ENCODE results near the gene PAK6.

PAK6 gene

DNA sequence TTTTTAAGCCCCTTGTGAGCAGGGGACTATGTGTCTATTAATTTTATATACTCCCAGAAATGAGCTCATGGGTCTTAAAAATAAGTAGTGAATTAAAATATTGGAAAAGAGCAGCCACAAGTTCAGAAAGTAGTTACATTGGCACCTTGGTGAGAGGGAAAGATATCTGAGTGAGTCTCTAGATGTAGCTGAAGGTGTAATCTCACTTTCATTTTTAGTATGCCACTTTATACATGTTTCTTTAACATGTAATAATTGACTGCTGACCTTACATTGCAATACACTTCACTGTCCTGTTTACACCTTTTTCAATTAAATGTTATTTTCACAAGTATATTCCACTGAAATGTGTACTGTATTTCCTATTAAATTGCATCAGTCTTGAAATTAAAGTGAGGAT, 12.1 kb upstream of the PAK6 start:
- no peak for FAIRE-seq
- TF ChIP-seq SPI1 (IDR thresholded peaks at IDR 0.05; ENCODE audit: low read depth, low read length) (no peak), PAX5 (IDR thresholded peaks at IDR 0.05; ENCODE audit: insufficient read depth, low read length, severe bottlenecking) (no peak), POLR2AphosphoS5 (IDR thresholded peaks at IDR 0.05; ENCODE audit: low read depth, low read length) (no peak), TAF1 (IDR thresholded peaks at IDR 0.05; ENCODE audit: low read depth, low read length) (no peak), POU2F2 (IDR thresholded peaks at IDR 0.05; ENCODE audit: low read depth, low read length) (no peak), POLR2A (IDR thresholded peaks at IDR 0.05; ENCODE audit: low read depth, low read length) (no peak)
- no peak for DNase-seq (ENCODE audit: insufficient read length, low spot score)

GRCh38 chr15:40229316-40229715, 9.5 kb upstream of the PAK6 start:
- DNase-seq (ENCODE audit: insufficient read length, low spot score) (no peak), FAIRE-seq (peak; percentile 31)
- TF ChIP-seq POU2F2 (IDR thresholded peaks at IDR 0.05; ENCODE audit: low read depth, low read length) (no peak), PAX5 (IDR thresholded peaks at IDR 0.05; ENCODE audit: insufficient read depth, low read length, severe bottlenecking) (no peak), TAF1 (IDR thresholded peaks at IDR 0.05; ENCODE audit: low read depth, low read length) (no peak), POLR2AphosphoS5 (IDR thresholded peaks at IDR 0.05; ENCODE audit: low read depth, low read length) (no peak), POLR2A (IDR thresholded peaks at IDR 0.05; ENCODE audit: low read depth, low read length) (no peak), SPI1 (IDR thresholded peaks at IDR 0.05; ENCODE audit: low read depth, low read length) (no peak)

- DNase-seq (ENCODE audit: insufficient read length, low spot score): no peak
- FAIRE-seq: no peak
- TF ChIP-seq PAX5 (IDR thresholded peaks at IDR 0.05; ENCODE audit: insufficient read depth, low read length, severe bottlenecking): no peak
- TF ChIP-seq POU2F2 (IDR thresholded peaks at IDR 0.05; ENCODE audit: low read depth, low read length): no peak
- no peak for TF ChIP-seq TAF1 (IDR thresholded peaks at IDR 0.05; ENCODE audit: low read depth, low read length)
- no peak for TF ChIP-seq SPI1 (IDR thresholded peaks at IDR 0.05; ENCODE audit: low read depth, low read length)
- TF ChIP-seq POLR2AphosphoS5 (IDR thresholded peaks at IDR 0.05; ENCODE audit: low read depth, low read length): no peak
- TF ChIP-seq POLR2A (IDR thresholded peaks at IDR 0.05; ENCODE audit: low read depth, low read length): no peak
These were observed 8.9 kb upstream of the PAK6 start for GRCh38 chr15:40229956-40230355.

DNA sequence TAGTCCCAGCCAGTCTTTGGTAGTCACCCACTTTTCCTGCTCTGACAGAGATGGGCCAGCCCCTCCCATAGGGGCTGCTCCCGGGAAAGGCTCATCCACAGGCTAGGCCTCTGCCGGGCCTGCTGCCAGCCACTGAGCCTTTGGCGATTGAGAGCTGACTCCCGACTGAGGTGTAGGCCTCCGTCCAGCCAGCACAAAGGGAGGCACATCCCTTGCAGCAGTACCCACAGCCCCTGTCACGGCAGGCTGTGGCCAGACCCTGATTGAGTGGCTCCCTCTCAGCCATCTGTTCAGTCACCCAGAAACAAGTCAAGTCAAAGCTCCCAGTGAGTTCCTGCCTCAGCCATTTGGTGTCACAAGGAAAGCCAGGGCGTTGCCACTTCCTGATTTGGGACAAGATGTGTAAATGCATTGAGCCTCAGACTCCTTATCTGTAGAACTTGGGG, 6.2 kb upstream of the PAK6 start:
- no peak for DNase-seq (ENCODE audit: insufficient read length, low spot score)
- no peak for FAIRE-seq
- TF ChIP-seq POLR2AphosphoS5 (IDR thresholded peaks at IDR 0.05; ENCODE audit: low read depth, low read length): no peak
- TF ChIP-seq POLR2A (IDR thresholded peaks at IDR 0.05; ENCODE audit: low read depth, low read length): no peak
- no peak for TF ChIP-seq TAF1 (IDR thresholded peaks at IDR 0.05; ENCODE audit: low read depth, low read length)
- no peak for TF ChIP-seq POU2F2 (IDR thresholded peaks at IDR 0.05; ENCODE audit: low read depth, low read length)
- TF ChIP-seq PAX5 (IDR thresholded peaks at IDR 0.05; ENCODE audit: insufficient read depth, low read length, severe bottlenecking): no peak
- no peak for TF ChIP-seq SPI1 (IDR thresholded peaks at IDR 0.05; ENCODE audit: low read depth, low read length)

DNA sequence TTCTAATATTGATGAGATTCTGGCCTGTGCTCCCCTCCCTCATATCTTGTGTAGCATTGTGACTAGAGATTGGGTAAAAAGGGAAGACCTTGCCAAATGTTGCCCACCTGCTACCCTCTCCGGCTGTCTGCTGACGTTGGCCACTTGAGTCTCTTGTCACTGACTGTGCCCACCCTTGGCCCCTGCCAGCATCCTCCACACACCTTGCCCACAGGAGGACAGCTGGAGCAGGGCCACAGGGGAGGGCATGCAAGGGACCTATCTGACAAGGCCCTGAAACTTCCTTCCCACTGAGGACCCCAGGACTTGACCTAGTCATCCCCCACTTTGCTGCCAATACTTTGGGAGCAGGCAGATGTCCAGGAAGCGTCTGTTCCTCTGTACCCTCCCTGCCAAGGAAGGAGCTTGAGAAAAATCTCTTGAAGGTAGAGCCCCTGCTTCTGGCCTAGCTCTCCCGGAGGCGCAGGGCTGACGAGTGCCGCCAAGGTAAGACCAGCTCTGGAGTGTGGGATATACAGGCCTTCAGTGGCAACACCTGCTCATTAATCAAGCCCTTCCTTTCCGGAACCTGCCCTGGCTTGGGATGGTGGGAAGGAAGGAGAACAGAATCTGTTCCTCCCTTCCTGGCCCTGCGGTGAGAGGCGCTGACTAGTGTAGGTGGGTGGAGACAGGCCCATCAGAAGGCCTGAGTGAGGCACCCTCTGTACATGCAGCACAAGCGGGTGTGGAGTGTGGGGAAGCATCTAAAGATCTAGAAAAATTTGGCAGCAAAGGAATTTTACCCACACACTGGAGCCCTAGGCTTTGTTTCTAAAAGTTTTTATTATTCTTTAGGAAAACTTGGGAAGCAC, 4.9 kb upstream of the PAK6 start:
- no peak for TF ChIP-seq TAF1 (IDR thresholded peaks at IDR 0.05; ENCODE audit: low read depth, low read length)
- FAIRE-seq (no peak), DNase-seq (ENCODE audit: insufficient read length, low spot score) (no peak)

GRCh38 chr15:40234783-40235182, 4.1 kb upstream of the PAK6 start:
- FAIRE-seq: peak; percentile 5

DNA sequence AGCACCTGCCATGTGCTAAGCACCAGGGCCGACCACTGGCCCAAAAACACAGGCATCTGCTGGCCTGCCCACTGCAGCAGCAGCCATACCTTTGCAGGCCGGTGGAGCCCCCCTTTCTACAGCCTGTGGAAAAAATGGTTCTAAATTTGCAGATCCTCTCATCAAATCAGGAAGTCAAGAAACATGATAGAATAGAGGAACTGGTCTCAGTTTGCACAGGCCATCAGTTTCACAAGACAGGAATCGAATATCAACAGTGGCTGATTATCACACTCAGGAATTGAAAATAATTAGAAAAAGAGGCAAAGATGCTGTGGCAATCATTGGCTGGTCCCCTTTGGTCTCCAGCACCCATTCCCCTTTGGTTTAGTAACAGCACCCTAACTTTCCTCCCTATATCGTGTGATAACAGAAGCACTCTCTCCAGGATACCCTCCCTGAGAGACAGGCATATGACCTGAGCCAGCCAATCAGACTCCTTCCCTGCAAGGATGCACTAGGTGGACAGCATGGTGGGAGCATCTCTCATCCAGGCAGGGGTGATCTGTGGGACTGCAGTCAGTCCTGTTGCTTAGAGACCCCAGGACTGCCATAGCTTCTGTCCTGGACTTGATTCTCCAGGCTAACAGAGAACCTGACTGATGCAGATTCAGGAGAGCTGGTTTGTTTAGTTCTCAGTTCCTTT, 3.5 kb upstream of the PAK6 start:
- no peak for FAIRE-seq
- no peak for TF ChIP-seq TAF1 (IDR thresholded peaks at IDR 0.05; ENCODE audit: low read depth, low read length)
- TF ChIP-seq PAX5 (IDR thresholded peaks at IDR 0.05; ENCODE audit: insufficient read depth, low read length, severe bottlenecking): no peak
- TF ChIP-seq POLR2AphosphoS5 (IDR thresholded peaks at IDR 0.05; ENCODE audit: low read depth, low read length): no peak
- TF ChIP-seq SPI1 (IDR thresholded peaks at IDR 0.05; ENCODE audit: low read depth, low read length): peak; percentile 79
- DNase-seq (ENCODE audit: insufficient read length, low spot score): no peak

More at GRCh38 chr15:40234783-40235182, 4.1 kb upstream of the PAK6 start:
- no peak for DNase-seq (ENCODE audit: insufficient read length, low spot score)
- no peak for TF ChIP-seq POLR2A (IDR thresholded peaks at IDR 0.05; ENCODE audit: low read depth, low read length)
- TF ChIP-seq SPI1 (IDR thresholded peaks at IDR 0.05; ENCODE audit: low read depth, low read length): no peak
- TF ChIP-seq POLR2AphosphoS5 (IDR thresholded peaks at IDR 0.05; ENCODE audit: low read depth, low read length): no peak
- TF ChIP-seq POU2F2 (IDR thresholded peaks at IDR 0.05; ENCODE audit: low read depth, low read length): no peak

DNA sequence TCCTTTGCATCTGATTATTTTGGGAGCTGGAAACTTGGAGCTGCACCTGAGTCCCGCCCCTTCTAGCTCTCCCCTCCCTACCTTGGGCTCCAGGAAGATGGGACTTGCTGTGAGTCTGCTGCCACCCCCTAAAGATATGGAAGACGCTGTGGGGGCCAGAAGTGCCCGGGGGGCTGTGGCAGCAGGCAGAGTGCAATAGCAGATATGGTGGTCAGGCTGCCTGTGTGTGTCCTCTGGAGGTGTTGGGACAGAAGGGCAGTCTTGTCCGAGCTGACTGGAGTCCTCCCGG, 485 bp downstream of the PAK6 start:
- no peak for DNase-seq (ENCODE audit: insufficient read length, low spot score)
- TF ChIP-seq POU2F2 (IDR thresholded peaks at IDR 0.05; ENCODE audit: low read depth, low read length) (no peak), POLR2A (IDR thresholded peaks at IDR 0.05; ENCODE audit: low read depth, low read length) (no peak), SPI1 (IDR thresholded peaks at IDR 0.05; ENCODE audit: low read depth, low read length) (no peak), POLR2AphosphoS5 (IDR thresholded peaks at IDR 0.05; ENCODE audit: low read depth, low read length) (no peak), TAF1 (IDR thresholded peaks at IDR 0.05; ENCODE audit: low read depth, low read length) (no peak), PAX5 (IDR thresholded peaks at IDR 0.05; ENCODE audit: insufficient read depth, low read length, severe bottlenecking) (no peak)
- FAIRE-seq: no peak

- no peak for TF ChIP-seq SPI1 (IDR thresholded peaks at IDR 0.05; ENCODE audit: low read depth, low read length)
- TF ChIP-seq POLR2AphosphoS5 (IDR thresholded peaks at IDR 0.05; ENCODE audit: low read depth, low read length): no peak
- no peak for TF ChIP-seq POLR2A (IDR thresholded peaks at IDR 0.05; ENCODE audit: low read depth, low read length)
- TF ChIP-seq PAX5 (IDR thresholded peaks at IDR 0.05; ENCODE audit: insufficient read depth, low read length, severe bottlenecking): no peak
- TF ChIP-seq TAF1 (IDR thresholded peaks at IDR 0.05; ENCODE audit: low read depth, low read length): no peak
- TF ChIP-seq POU2F2 (IDR thresholded peaks at IDR 0.05; ENCODE audit: low read depth, low read length): no peak
- FAIRE-seq: no peak
- DNase-seq (ENCODE audit: insufficient read length, low spot score): no peak
These were observed 1.1 kb downstream of the PAK6 start for GRCh38 chr15:40239693-40240618.

All from GM12891 (cell line).